ENCODE results near the gene MORN1.

GRCh38 chr1:2372551-2373490, 18.5 kb downstream of the MORN1 start:
- TF ChIP-seq CTCF (conservative IDR thresholded peaks at IDR 0.05; ENCODE audit: low read length) (no peak), EZH2phosphoT487 (IDR thresholded peaks at IDR 0.05; ENCODE audit: borderline replicate concordance) (no peak)
